HepG2 (cell line): ENCODE data around the gene NEMF.

ENCODE experiments used
- CBFB ChIP-seq: sonication (generic); formaldehyde crosslinking; IDR thresholded peaks from 2 replicates; pipeline ENCODE4 v1.4.0; 2020; ENCODE audit warnings: missing genetic modification reagents
- CHD4 ChIP-seq: fragments of 200-600 bp; sonication (generic); IDR thresholded peaks from 2 replicates; pipeline ENCODE4 v1.7.0; 2017; ENCODE audit warnings: mild to moderate bottlenecking, low read length, borderline replicate concordance
- HIVEP1 ChIP-seq: sonication (generic); formaldehyde crosslinking; IDR thresholded peaks from 2 replicates; pipeline ENCODE4 v1.4.0; 2020; ENCODE audit warnings: mild to moderate bottlenecking, missing genetic modification reagents
- IRX3 ChIP-seq: sonication (generic); formaldehyde crosslinking; IDR thresholded peaks from 2 replicates; pipeline ENCODE4 v1.8.1; 2023; ENCODE audit warnings: mild to moderate bottlenecking, low read depth, missing genetic modification reagents, borderline replicate concordance
- KDM1A ChIP-seq: IDR thresholded peaks from 2 replicates; pipeline ENCODE4 v1.6.1; 2016; ENCODE audit warnings: missing compliant biosample characterization
- MXI1 ChIP-seq: IDR thresholded peaks from 3 replicates; pipeline ENCODE4 v1.6.1; 2012; ENCODE audit warnings: low read depth, low read length, inconsistent platforms, borderline replicate concordance
- NCOA2 ChIP-seq: sonication (generic); formaldehyde crosslinking; IDR thresholded peaks from 2 replicates; pipeline ENCODE4 v1.8.0; 2022; ENCODE audit warnings: inconsistent platforms
- NFATC3 ChIP-seq: sonication (generic); formaldehyde crosslinking; IDR thresholded peaks from 2 replicates; pipeline ENCODE4 v1.5.1; 2020; ENCODE audit warnings: mild to moderate bottlenecking, missing genetic modification reagents
- SALL1 ChIP-seq: sonication (generic); formaldehyde crosslinking; IDR thresholded peaks from 2 replicates; pipeline ENCODE4 v1.8.0; 2022; ENCODE audit warnings: mild to moderate bottlenecking, missing genetic modification reagents
- SETDB1 ChIP-seq: sonication (generic); formaldehyde crosslinking; IDR thresholded peaks from 2 replicates; pipeline ENCODE4 v1.5.1; 2020; ENCODE audit warnings: missing genetic modification reagents, mild to moderate bottlenecking, borderline replicate concordance
- TCF7L2 ChIP-seq: IDR thresholded peaks from 2 replicates; pipeline ENCODE4 v1.6.1; 2011; ENCODE audit warnings: mild to moderate bottlenecking, low read depth, low read length, moderate library complexity
- ZSCAN25 ChIP-seq: sonication (generic); formaldehyde crosslinking; IDR thresholded peaks from 2 replicates; pipeline ENCODE4 v1.8.0; 2022; ENCODE audit warnings: mild to moderate bottlenecking, missing genetic modification reagents
- TF ChIP-seq, protein P1 (sequence below): sonication (generic); formaldehyde crosslinking; IDR thresholded peaks from 2 replicates; pipeline ENCODE4 v1.5.0; 2020; ENCODE audit warnings: mild to moderate bottlenecking, missing genetic modification reagents, moderate library complexity

DNA sequence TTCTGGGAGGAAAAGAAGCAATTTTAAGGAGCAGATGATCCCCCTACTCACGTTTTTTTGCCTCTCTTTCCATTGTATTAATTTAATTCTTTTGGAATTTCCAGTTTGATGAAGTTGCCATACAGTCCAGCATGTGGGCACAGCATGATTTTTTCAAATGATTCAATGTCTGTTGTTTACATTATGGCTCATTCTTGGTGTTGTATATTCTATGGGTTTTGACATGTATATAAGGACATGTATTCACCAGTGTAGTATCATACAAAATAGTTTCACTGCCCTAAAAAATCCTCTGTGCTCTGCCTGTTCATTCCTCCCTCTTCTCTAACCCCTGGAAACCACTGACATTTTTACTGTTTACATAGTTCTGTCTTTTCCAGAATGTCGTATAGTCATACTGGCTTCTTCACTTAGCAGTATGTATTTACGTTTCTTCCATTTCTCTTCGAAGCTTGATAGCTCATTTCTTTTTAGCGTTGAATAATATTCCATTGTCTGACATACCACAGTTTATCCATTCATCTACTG lies 98.0 kb downstream of the NEMF start:
- TF ChIP-seq TCF7L2 (no peak), KDM1A (CRISPR knock-in tag) (no peak), CBFB (CRISPR knock-in tag) (no peak), SETDB1 (CRISPR knock-in tag) (no peak), NFATC3 (no peak), ZSCAN25 (no peak), SALL1 (CRISPR knock-in tag) (no peak), CHD4 (no peak), NCOA2 (no peak), MXI1 (no peak), HIVEP1 (CRISPR knock-in tag) (no peak), IRX3 (no peak)
- TF ChIP-seq, protein P1, sequence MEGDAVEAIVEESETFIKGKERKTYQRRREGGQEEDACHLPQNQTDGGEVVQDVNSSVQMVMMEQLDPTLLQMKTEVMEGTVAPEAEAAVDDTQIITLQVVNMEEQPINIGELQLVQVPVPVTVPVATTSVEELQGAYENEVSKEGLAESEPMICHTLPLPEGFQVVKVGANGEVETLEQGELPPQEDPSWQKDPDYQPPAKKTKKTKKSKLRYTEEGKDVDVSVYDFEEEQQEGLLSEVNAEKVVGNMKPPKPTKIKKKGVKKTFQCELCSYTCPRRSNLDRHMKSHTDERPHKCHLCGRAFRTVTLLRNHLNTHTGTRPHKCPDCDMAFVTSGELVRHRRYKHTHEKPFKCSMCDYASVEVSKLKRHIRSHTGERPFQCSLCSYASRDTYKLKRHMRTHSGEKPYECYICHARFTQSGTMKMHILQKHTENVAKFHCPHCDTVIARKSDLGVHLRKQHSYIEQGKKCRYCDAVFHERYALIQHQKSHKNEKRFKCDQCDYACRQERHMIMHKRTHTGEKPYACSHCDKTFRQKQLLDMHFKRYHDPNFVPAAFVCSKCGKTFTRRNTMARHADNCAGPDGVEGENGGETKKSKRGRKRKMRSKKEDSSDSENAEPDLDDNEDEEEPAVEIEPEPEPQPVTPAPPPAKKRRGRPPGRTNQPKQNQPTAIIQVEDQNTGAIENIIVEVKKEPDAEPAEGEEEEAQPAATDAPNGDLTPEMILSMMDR: no peak
